Stimulated activated CD4-positive, alpha-beta T cell treated with anti-CD3 and anti-CD28 coated beads, Interleukin-15, amount 100 ng/mL, for 48 hours (primary cell): ENCODE results near the gene ARL3.
"Not testable (repeated sequence)": the region's sequence is repeated elsewhere in the genome, so short reads cannot be mapped to it uniquely, and the experiment has no call there.

Experiments
- DNase-seq, 2 donors: peaks; one replicate each; pipeline ENCODE4 v3.0.0-alpha.2; 2020; ENCODE audit warnings: low read depth in 2 of 2

The ARL3 gene

GRCh38 chr10:102738692-102739121 lies 24.5 kb upstream of the ARL3 start:
- no peak for DNase-seq

GRCh38 chr10:102735065-102735562 lies 20.9 kb upstream of the ARL3 start:
- DNase-seq: no peak

GRCh38 chr10:102732661-102733060 lies 18.5 kb upstream of the ARL3 start:
- DNase-seq: no peak

GRCh38 chr10:102731222-102731800 lies 17.1 kb upstream of the ARL3 start:
- DNase-seq: no peak

- DNase-seq: peak; percentile 29 to 37
These were observed 15.1 kb upstream of the ARL3 start for GRCh38 chr10:102729029-102730026.

GRCh38 chr10:102727037-102727818 lies 13.0 kb upstream of the ARL3 start:
- no peak for DNase-seq

- DNase-seq: no peak
These were observed 12.1 kb upstream of the ARL3 start for GRCh38 chr10:102726274-102726673.

GRCh38 chr10:102723989-102724388 lies 9.8 kb upstream of the ARL3 start:
- no peak for DNase-seq

- no peak for DNase-seq
These were observed 7.8 kb upstream of the ARL3 start for GRCh38 chr10:102721954-102722353.

- no peak for DNase-seq
These were observed 6.6 kb upstream of the ARL3 start for GRCh38 chr10:102720775-102721301.

GRCh38 chr10:102720337-102720736 lies 6.1 kb upstream of the ARL3 start:
- no peak for DNase-seq

- no peak for DNase-seq
These were observed 4.0 kb upstream of the ARL3 start for GRCh38 chr10:102718220-102718619.

GRCh38 chr10:102716900-102717565 lies 2.8 kb upstream of the ARL3 start:
- DNase-seq: not testable (repeated sequence)

- DNase-seq: no peak
These were observed 1.7 kb upstream of the ARL3 start for GRCh38 chr10:102715880-102716279.

GRCh38 chr10:102714621-102715455 lies 641 bp upstream of the ARL3 start, which contains the start of gene SFXN2:
TSS of gene SFXN2 (plus strand) at chr10:102714636. CDS start at chr10:102726637, 12,001 bp downstream.
- peak; percentile 29 to 33 for DNase-seq

GRCh38 chr10:102713539-102713813 lies 721 bp downstream of the ARL3 start:
- no peak for DNase-seq

GRCh38 chr10:102712843-102713538 lies 1.2 kb downstream of the ARL3 start:
- no peak for DNase-seq

GRCh38 chr10:102712089-102712488 lies 2.1 kb downstream of the ARL3 start:
- DNase-seq: no peak

- DNase-seq: no peak
These were observed 3.6 kb downstream of the ARL3 start for GRCh38 chr10:102710609-102711008.

- no peak for DNase-seq
These were observed 8.7 kb downstream of the ARL3 start for GRCh38 chr10:102705531-102705930.
